Measurements from ENCODE around the gene LRWD1. TPM values are rescaled to one million over a fixed set of nuclear protein-coding genes. Genes with fewer than 3 reads are reported as not detected.

The LRWD1 gene
- total RNA-seq, 1 experiment from 2014 or later = 39.6 TPM

DNA sequence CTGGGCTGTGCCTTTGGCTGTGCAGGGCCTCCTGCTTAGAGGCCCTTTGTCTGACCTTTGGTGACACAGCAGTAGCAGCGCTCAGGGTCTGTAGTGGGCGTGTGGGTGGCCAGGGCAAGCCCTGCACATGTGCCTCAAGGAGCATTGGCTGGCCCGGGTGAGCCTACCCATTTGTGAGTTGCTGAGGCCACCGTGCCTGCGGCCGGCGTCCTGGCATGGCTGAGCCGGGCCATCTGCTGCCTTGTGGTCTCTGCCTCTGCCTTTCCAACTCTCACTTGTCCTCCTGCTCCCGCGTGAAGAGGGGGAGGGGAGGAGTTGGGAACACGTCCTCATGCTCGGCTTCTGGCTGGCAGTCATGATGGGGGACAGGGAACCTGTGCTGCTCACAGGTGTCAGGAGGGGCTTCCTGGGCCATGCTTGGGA lies 40.6 kb upstream of the LRWD1 start (continued):
- TF ChIP-seq, protein P1, sequence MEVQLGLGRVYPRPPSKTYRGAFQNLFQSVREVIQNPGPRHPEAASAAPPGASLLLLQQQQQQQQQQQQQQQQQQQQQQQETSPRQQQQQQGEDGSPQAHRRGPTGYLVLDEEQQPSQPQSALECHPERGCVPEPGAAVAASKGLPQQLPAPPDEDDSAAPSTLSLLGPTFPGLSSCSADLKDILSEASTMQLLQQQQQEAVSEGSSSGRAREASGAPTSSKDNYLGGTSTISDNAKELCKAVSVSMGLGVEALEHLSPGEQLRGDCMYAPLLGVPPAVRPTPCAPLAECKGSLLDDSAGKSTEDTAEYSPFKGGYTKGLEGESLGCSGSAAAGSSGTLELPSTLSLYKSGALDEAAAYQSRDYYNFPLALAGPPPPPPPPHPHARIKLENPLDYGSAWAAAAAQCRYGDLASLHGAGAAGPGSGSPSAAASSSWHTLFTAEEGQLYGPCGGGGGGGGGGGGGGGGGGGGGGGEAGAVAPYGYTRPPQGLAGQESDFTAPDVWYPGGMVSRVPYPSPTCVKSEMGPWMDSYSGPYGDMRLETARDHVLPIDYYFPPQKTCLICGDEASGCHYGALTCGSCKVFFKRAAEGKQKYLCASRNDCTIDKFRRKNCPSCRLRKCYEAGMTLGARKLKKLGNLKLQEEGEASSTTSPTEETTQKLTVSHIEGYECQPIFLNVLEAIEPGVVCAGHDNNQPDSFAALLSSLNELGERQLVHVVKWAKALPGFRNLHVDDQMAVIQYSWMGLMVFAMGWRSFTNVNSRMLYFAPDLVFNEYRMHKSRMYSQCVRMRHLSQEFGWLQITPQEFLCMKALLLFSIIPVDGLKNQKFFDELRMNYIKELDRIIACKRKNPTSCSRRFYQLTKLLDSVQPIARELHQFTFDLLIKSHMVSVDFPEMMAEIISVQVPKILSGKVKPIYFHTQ (CRISPR knock-in tag; IDR thresholded peaks at IDR 0.05) = no peak
- no peak for TF ChIP-seq FOXP4 (CRISPR knock-in tag; IDR thresholded peaks at IDR 0.05)

DNA sequence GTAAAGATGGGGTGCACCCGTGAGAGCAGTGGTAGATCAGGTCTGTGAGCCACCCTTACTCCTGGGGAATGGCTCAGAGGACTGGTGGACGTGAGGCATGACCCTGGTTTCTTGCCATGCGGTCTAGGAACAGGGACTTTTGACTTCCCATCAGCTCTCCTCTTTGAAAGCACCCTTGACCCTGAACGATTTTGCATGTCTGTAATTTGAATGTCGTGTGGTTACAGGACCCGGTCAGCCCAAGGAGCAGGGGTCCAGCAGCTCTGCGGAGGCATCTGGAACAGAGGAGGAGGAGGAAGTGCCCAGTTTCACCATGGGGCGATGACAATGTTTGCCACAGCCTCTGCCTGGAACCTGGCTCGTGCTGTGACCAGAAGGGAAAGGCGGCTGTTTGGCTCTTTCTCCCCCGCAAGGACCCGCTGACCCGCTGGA lies 40.0 kb upstream of the LRWD1 start:
- ChIA-PET POLR2A (no interaction called here), CTCF (interaction anchor here (1.5 kb wide), 1 partner anchor 12 kb away, joined by 7 read pairs; no protein-coding TSS in a partner anchor)
- Mint-ChIP-seq H3K27me3 (ENCODE audit: low read depth) (no peaks in the 10 kb centered on the region), H3K4me1 (peaks cover 12% of the 10 kb centered on the region), H3K27ac (peak overlapping the region; percentile 82), H3K4me3 (no peak overlapping the region), H3K9me3 (no peaks in the 10 kb centered on the region), H3K36me3 (peaks cover 34% of the 10 kb centered on the region)
- ATAC-seq (no peak), DNase-seq (ENCODE audit: low spot score) (no peak)
- TF ChIP-seq, protein P2, sequence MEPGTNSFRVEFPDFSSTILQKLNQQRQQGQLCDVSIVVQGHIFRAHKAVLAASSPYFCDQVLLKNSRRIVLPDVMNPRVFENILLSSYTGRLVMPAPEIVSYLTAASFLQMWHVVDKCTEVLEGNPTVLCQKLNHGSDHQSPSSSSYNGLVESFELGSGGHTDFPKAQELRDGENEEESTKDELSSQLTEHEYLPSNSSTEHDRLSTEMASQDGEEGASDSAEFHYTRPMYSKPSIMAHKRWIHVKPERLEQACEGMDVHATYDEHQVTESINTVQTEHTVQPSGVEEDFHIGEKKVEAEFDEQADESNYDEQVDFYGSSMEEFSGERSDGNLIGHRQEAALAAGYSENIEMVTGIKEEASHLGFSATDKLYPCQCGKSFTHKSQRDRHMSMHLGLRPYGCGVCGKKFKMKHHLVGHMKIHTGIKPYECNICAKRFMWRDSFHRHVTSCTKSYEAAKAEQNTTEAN (CRISPR knock-in tag; IDR thresholded peaks at IDR 0.05) = no peak
- TF ChIP-seq ZBTB21 (CRISPR knock-in tag; IDR thresholded peaks at IDR 0.05; ENCODE audit: borderline replicate concordance) (no peak), MYBL2 (CRISPR knock-in tag; IDR thresholded peaks at IDR 0.05) (no peak), FOXJ3 (CRISPR knock-in tag; IDR thresholded peaks at IDR 0.05; ENCODE audit: borderline replicate concordance) (no peak), OVOL2 (CRISPR knock-in tag; IDR thresholded peaks at IDR 0.05; ENCODE audit: borderline replicate concordance) (no peak), GRHL2 (CRISPR knock-in tag; IDR thresholded peaks at IDR 0.05; ENCODE audit: insufficient replicate concordance, severe bottlenecking) (no peak), JUN (CRISPR knock-in tag; IDR thresholded peaks at IDR 0.05) (no peak), MLX (CRISPR knock-in tag; IDR thresholded peaks at IDR 0.05) (no peak), CTCF (IDR thresholded peaks at IDR 0.05) (no peak), TCF7 (CRISPR knock-in tag; IDR thresholded peaks at IDR 0.05; ENCODE audit: low read depth) (no peak), RELA (CRISPR knock-in tag; IDR thresholded peaks at IDR 0.05; ENCODE audit: borderline replicate concordance) (no peak), USF1 (CRISPR knock-in tag; IDR thresholded peaks at IDR 0.05) (no peak), ERG (CRISPR knock-in tag; IDR thresholded peaks at IDR 0.05) (no peak), ATF2 (CRISPR knock-in tag; IDR thresholded peaks at IDR 0.05; ENCODE audit: borderline replicate concordance, low read depth) (no peak), ELF4 (CRISPR knock-in tag; IDR thresholded peaks at IDR 0.05; ENCODE audit: low read depth) (no peak)
- TF ChIP-seq, protein P3, sequence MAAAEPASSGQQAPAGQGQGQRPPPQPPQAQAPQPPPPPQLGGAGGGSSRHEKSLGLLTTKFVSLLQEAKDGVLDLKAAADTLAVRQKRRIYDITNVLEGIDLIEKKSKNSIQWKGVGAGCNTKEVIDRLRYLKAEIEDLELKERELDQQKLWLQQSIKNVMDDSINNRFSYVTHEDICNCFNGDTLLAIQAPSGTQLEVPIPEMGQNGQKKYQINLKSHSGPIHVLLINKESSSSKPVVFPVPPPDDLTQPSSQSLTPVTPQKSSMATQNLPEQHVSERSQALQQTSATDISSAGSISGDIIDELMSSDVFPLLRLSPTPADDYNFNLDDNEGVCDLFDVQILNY (CRISPR knock-in tag; IDR thresholded peaks at IDR 0.05) = no peak

All from WTC11 (cell line).